ENCODE data around the gene KIRREL3.

The KIRREL3 gene

DNA sequence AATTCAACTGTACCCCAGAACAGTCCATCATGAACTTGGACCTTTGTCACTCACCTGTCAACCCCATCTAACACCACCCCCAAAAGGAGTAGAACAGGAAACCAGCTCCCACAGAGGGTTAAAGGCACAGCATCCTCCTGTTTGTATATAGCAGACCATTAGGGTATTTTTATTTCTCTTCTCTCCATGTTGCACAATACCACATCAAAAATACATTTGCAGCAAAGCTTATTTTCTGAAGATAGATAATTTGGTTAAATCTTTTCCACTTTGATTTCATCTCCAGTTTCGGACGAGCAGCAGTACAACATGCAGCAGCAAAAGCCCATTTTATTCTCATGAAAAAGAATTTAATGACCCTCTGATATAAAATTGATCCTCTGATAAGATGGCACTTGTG is 103.1 kb downstream of the KIRREL3 start:
- no peak for TF ChIP-seq POLR2A (IDR thresholded peaks at IDR 0.05; ENCODE audit: low read depth, low read length)
- DNase-seq (ENCODE audit: insufficient read length, low spot score) = no peak
- FAIRE-seq = no peak

GRCh38 chr11:126896025-126896424 is 104.5 kb downstream of the KIRREL3 start:
- no peak for TF ChIP-seq POLR2A (IDR thresholded peaks at IDR 0.05; ENCODE audit: low read depth, low read length)
- FAIRE-seq = no peak

DNA sequence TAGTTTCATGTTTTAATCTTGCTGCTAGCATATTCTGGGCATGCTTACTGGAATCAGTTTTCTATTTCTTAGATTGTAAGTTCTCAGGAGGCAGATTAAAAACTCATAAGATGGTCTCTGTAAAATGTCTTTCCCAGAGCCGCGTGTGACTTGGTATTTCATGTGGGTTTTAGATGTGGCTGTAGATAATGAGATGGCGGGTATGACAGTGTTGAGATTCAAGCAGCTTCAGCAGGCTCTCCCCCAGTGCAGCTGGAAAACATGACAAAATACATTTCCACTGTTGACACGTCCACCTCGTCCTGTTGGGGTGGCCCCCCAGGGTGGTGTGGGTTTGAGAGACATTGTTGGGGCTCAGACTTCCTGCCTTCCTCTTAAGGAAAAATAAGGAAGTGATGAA is 106.8 kb downstream of the KIRREL3 start:
- FAIRE-seq = no peak
- no peak for DNase-seq (ENCODE audit: insufficient read length, low spot score)
- TF ChIP-seq POLR2A (IDR thresholded peaks at IDR 0.05; ENCODE audit: low read depth, low read length) = no peak

More at GRCh38 chr11:126896025-126896424, 104.5 kb downstream of the KIRREL3 start:
- DNase-seq (ENCODE audit: insufficient read length, low spot score) = no peak

- no peak for DNase-seq (ENCODE audit: insufficient read length, low spot score)
- no peak for FAIRE-seq
- no peak for TF ChIP-seq POLR2A (IDR thresholded peaks at IDR 0.05; ENCODE audit: low read depth, low read length)
Measured at GRCh38 chr11:126892756-126893155, 107.8 kb downstream of the KIRREL3 start.

DNA sequence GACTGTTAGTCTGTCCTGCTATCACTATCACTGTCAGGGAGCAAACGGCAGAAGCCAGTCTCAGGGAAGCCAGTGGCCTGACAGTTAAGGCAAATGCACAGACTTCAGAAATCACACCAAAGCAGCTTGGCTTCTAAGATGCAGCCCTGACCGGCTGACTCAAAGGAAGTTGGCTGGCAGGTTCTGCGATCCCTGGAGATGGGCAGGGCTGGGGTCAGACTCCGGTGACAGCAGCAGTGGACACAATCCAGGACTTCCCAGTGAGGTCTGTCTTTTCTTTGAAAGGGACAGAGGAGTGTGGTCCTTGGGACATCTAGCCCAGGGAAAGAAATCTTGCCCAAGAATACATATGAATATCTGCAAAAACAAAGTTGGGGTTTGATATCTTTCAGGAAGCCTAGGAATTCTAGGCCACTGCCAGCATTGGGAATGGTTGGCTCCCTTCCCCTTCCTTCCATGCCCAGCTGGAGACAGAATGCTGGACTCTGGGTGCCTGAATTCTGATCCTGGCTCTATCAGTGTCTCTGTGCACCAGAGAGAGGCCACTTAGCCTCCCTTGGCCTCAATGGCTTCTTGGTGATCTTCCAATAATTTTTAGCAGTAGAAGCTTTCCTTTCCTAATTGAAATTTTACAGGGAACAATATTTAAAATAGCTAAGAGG is 108.9 kb downstream of the KIRREL3 start:
- FAIRE-seq = peak; percentile 57
- DNase-seq (ENCODE audit: insufficient read length, low spot score) = peak; percentile 12

DNA sequence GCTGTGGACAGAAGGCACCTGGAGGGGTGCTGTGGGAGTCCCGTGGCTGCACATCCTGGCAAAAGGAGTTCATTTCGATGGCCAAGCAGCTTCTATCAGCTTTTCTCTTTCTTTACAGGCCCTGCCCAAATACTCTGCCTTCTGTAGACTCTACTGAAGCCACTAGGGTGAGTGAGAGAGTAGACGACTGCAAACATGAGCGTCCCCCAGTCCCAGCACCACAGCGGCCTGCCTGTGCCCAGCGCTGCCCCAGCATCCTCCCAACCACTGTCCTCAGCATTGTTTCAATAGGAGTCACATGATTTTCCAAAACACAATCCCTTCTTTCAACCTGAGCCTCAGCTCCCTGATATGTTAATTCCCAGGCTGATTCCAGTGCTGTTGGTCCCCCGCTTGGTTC is 110.0 kb downstream of the KIRREL3 start:
- no peak for TF ChIP-seq POLR2A (IDR thresholded peaks at IDR 0.05; ENCODE audit: low read depth, low read length)
- no peak for DNase-seq (ENCODE audit: insufficient read length, low spot score)
- FAIRE-seq = no peak

More for the DNA sequence above, 108.9 kb downstream of the KIRREL3 start:
- TF ChIP-seq POLR2A (IDR thresholded peaks at IDR 0.05; ENCODE audit: low read depth, low read length) = no peak

GRCh38 chr11:126888115-126888712 is 112.4 kb downstream of the KIRREL3 start:
- no peak for TF ChIP-seq POLR2A (IDR thresholded peaks at IDR 0.05; ENCODE audit: low read depth, low read length)
- DNase-seq (ENCODE audit: insufficient read length, low spot score) = no peak
- FAIRE-seq = no peak

GRCh38 chr11:126886636-126887035 is 113.9 kb downstream of the KIRREL3 start:
- no peak for FAIRE-seq
- no peak for TF ChIP-seq POLR2A (IDR thresholded peaks at IDR 0.05; ENCODE audit: low read depth, low read length)
- DNase-seq (ENCODE audit: insufficient read length, low spot score) = no peak

GRCh38 chr11:126886085-126886484 is 114.5 kb downstream of the KIRREL3 start:
- TF ChIP-seq POLR2A (IDR thresholded peaks at IDR 0.05; ENCODE audit: low read depth, low read length) = no peak
- DNase-seq (ENCODE audit: insufficient read length, low spot score) (no peak), FAIRE-seq (no peak)

GRCh38 chr11:126884594-126884993 is 116.0 kb downstream of the KIRREL3 start:
- no peak for TF ChIP-seq POLR2A (IDR thresholded peaks at IDR 0.05; ENCODE audit: low read depth, low read length)
- no peak for DNase-seq (ENCODE audit: insufficient read length, low spot score)
- no peak for FAIRE-seq

- FAIRE-seq (no peak), DNase-seq (ENCODE audit: insufficient read length, low spot score) (no peak)
- no peak for TF ChIP-seq POLR2A (IDR thresholded peaks at IDR 0.05; ENCODE audit: low read depth, low read length)
Measured at GRCh38 chr11:126884192-126884591, 116.4 kb downstream of the KIRREL3 start.

DNA sequence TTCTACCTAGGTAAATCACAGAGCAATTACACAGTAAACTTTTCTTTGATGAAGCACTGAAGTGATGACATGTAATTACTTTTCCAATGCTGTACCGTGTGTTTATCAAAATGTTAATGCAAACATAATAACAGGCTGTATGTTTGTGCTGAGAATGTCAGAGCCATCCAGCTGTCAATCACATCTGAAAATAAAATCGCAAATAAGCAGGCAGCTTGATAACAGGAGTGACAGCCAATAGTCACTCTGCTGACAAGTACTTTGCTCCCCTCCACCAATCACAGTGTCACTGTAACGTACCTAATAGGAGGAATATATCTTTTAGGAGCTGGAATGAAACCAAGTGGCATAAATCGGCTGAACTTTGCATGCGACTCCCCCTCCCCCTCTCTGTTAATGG is 119.7 kb downstream of the KIRREL3 start:
- FAIRE-seq (no peak), DNase-seq (ENCODE audit: insufficient read length, low spot score) (no peak)
- TF ChIP-seq POLR2A (IDR thresholded peaks at IDR 0.05; ENCODE audit: low read depth, low read length) = no peak

DNA sequence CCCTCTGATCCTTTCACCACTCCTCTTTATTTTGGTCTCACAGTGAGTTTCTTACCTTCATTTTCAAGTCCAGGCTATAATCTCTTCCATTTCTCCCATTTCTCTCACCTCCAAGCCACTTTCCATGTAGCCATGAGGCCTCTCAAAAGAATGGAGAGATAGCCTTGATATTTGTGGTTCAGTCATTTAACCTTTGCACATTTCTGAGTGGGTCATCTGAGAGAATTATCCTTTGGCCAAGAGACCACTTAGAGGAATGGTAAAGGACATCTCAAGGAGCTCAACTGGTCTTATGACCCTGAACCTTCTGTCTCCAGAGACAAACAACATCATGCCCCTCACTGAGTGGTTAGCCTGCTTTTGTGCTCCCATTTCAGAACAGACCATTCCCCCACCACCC is 121.1 kb downstream of the KIRREL3 start:
- no peak for TF ChIP-seq POLR2A (IDR thresholded peaks at IDR 0.05; ENCODE audit: low read depth, low read length)
- FAIRE-seq (no peak), DNase-seq (ENCODE audit: insufficient read length, low spot score) (no peak)

- FAIRE-seq = no peak
- DNase-seq (ENCODE audit: insufficient read length, low spot score) = no peak
- no peak for TF ChIP-seq POLR2A (IDR thresholded peaks at IDR 0.05; ENCODE audit: low read depth, low read length)
Measured at GRCh38 chr11:126878913-126879482, 121.6 kb downstream of the KIRREL3 start.

GRCh38 chr11:126874831-126875230 is 125.7 kb downstream of the KIRREL3 start:
- FAIRE-seq = no peak
- TF ChIP-seq POLR2A (IDR thresholded peaks at IDR 0.05; ENCODE audit: low read depth, low read length) = no peak

More at GRCh38 chr11:126874831-126875230, 125.7 kb downstream of the KIRREL3 start:
- no peak for DNase-seq (ENCODE audit: insufficient read length, low spot score)
